AG04449 (cell line): ENCODE data around the gene CST4.
"Not testable (repeated sequence)": the region's sequence is repeated elsewhere in the genome, so short reads cannot be mapped to it uniquely, and the experiment has no call there.

Experiments
- CTCF ChIA-PET: fragments of 350-600 bp; formaldehyde crosslinking; extraction: SDS; loops from one replicate; lab custom pipeline; 2021; ENCODE audit warnings: antibody characterized with exemption; lab: Yijun Ruan, JAX
- POLR2A ChIA-PET: fragments of 400-600, 350-600 bp; formaldehyde crosslinking; extraction: SDS; loops from one replicate; lab custom pipeline; 2020; ENCODE audit warnings: antibody characterized with exemption, inconsistent platforms; lab: Yijun Ruan, JAX
- DNase-seq: peaks from one replicate; pipeline ENCODE4 v3.0.0-alpha.2; 2010; ENCODE audit warnings: low read depth, low spot score
- H3K4me3 ChIP-seq: 2 replicates; pipeline ENCODE4 v1.5.1; 2011; ENCODE audit warnings: low read depth, mild to moderate bottlenecking, control low read depth, low read length
- CTCF ChIP-seq: IDR thresholded peaks from one replicate; pipeline ENCODE4 v1.5.1; 2011; ENCODE audit warnings: mild to moderate bottlenecking, moderate library complexity, low read length, control low read depth, inconsistent platforms; ENCODE audit not compliant: insufficient read depth; ENCODE audit errors: missing control alignments

The CST4 gene

GRCh38 chr20:23663180-23663579, 25.7 kb downstream of the CST4 start:
- H3K4me3 ChIP-seq, result no peak overlapping the region
- TF ChIP-seq CTCF, result no peak
- ChIA-PET POLR2A (interaction anchor here (0.6 kb wide), 1 partner anchor 419 kb away, joined by 3 read pairs; no protein-coding TSS in a partner anchor), CTCF (interaction anchor here (1.4 kb wide), 1 partner anchor 19 kb away, joined by 3 read pairs; no protein-coding TSS in a partner anchor)
- DNase-seq, result no peak

- no peak overlapping the region for H3K4me3 ChIP-seq
- POLR2A ChIA-PET, result no interaction called here
These were observed 26.5 kb downstream of the CST4 start for GRCh38 chr20:23662276-23662870.

GRCh38 chr20:23661002-23661429, 27.8 kb downstream of the CST4 start:
- no peak for DNase-seq
- no peak for TF ChIP-seq CTCF
- POLR2A ChIA-PET, result no interaction called here
- H3K4me3 ChIP-seq, result no peak overlapping the region
- CTCF ChIA-PET, result interaction anchor here (1.8 kb wide), 1 partner anchor 9 kb away, joined by 4 read pairs; no protein-coding TSS in a partner anchor

More at GRCh38 chr20:23662276-23662870, 26.5 kb downstream of the CST4 start:
- DNase-seq, result no peak
- TF ChIP-seq CTCF, result no peak
- CTCF ChIA-PET, result interaction anchor here (1.4 to 1.8 kb wide), 2 partner anchors 8 to 20 kb away, joined by 3 to 4 read pairs; no protein-coding TSS in a partner anchor

GRCh38 chr20:23659989-23660837, 28.6 kb downstream of the CST4 start:
- no peak overlapping the region for H3K4me3 ChIP-seq
- CTCF ChIA-PET, result no interaction called here
- DNase-seq, result no peak
- TF ChIP-seq CTCF, result no peak
- POLR2A ChIA-PET, result interaction anchor here (0.6 kb wide), 1 partner anchor 233 kb away, joined by 3 read pairs; no protein-coding TSS in a partner anchor

- CTCF ChIA-PET, result interaction anchor here (4.0 kb wide), 1 partner anchor 8 kb away, joined by 24 read pairs; no protein-coding TSS in a partner anchor
These were observed 29.2 kb downstream of the CST4 start for GRCh38 chr20:23659610-23659988.

GRCh38 chr20:23658989-23659609, 29.7 kb downstream of the CST4 start:
- ChIA-PET POLR2A (no interaction called here), CTCF (interaction anchor here (0.8 to 4.0 kb wide), 2 partner anchors 9 to 16 kb away, joined by 3 to 24 read pairs; no protein-coding TSS in a partner anchor)
- TF ChIP-seq CTCF, result no peak
- no peak for DNase-seq
- no peak overlapping the region for H3K4me3 ChIP-seq

More at GRCh38 chr20:23659610-23659988, 29.2 kb downstream of the CST4 start:
- POLR2A ChIA-PET, result interaction anchor here (0.6 kb wide), 1 partner anchor 234 kb away, joined by 3 read pairs; no protein-coding TSS in a partner anchor
- not testable (repeated sequence) for H3K4me3 ChIP-seq, DNase-seq
